HG02610 (cell line): ENCODE data around the gene POLR1A.

Experiments used
- ATAC-seq: cut with Tn5 transposase; IDR thresholded peaks from one replicate; pipeline ENCODE4 v1.9.1; 2021; ENCODE audit warnings: mild to moderate bottlenecking, moderate library complexity; ENCODE audit not compliant: unreplicated experiment

Gene POLR1A

GRCh38 chr2:86097114-86097896 is 8.4 kb downstream of the POLR1A start:
- no peak for ATAC-seq

- ATAC-seq, result no peak
These were observed 11.5 kb downstream of the POLR1A start for GRCh38 chr2:86094229-86094628.

GRCh38 chr2:86087936-86088850 is 17.5 kb downstream of the POLR1A start:
- ATAC-seq, result no peak

GRCh38 chr2:86082756-86083155 is 22.9 kb downstream of the POLR1A start:
- ATAC-seq, result no peak

- ATAC-seq, result no peak
These were observed 24.0 kb downstream of the POLR1A start for GRCh38 chr2:86081724-86082123.

- ATAC-seq, result peak; percentile 70
These were observed 25.4 kb downstream of the POLR1A start for GRCh38 chr2:86079981-86080911.

- ATAC-seq, result no peak
These were observed 26.7 kb downstream of the POLR1A start for GRCh38 chr2:86078774-86079545.

GRCh38 chr2:86075886-86076285 is 29.8 kb downstream of the POLR1A start:
- ATAC-seq, result no peak

GRCh38 chr2:86074811-86075210 is 30.9 kb downstream of the POLR1A start:
- no peak for ATAC-seq

GRCh38 chr2:86074256-86074655 is 31.4 kb downstream of the POLR1A start:
- no peak for ATAC-seq

- no peak for ATAC-seq
These were observed 32.5 kb downstream of the POLR1A start for GRCh38 chr2:86073225-86073624.

GRCh38 chr2:86072271-86072858 is 33.3 kb downstream of the POLR1A start:
- ATAC-seq, result peak; percentile 43

- no peak for ATAC-seq
These were observed 34.8 kb downstream of the POLR1A start for GRCh38 chr2:86070868-86071267.

- no peak for ATAC-seq
These were observed 35.8 kb downstream of the POLR1A start for GRCh38 chr2:86069783-86070339.

- no peak for ATAC-seq
These were observed 36.5 kb downstream of the POLR1A start for GRCh38 chr2:86069091-86069685.

- ATAC-seq, result no peak
These were observed 37.0 kb downstream of the POLR1A start for GRCh38 chr2:86068648-86069047.

- peak; percentile 73 for ATAC-seq
These were observed 37.5 kb downstream of the POLR1A start for GRCh38 chr2:86068136-86068588.

GRCh38 chr2:86066915-86067314 is 38.8 kb downstream of the POLR1A start:
- no peak for ATAC-seq
